H9 (cell line): ENCODE results near the gene CAMKV. TPM values are rescaled to one million over a fixed set of nuclear protein-coding genes. Genes with fewer than 3 reads are reported as not detected.
A peak's percentile ranks its signal among the peaks of the same experiment; 100 is the strongest.

ENCODE experiments used
- DNase-seq: peaks from one replicate; pipeline ENCODE4 v3.0.0-alpha.2; 2017
- H2AFZ ChIP-seq: one replicate; pipeline ENCODE4 v1.6.1; 2013; ENCODE audit warnings: mild to moderate bottlenecking, low read length, control low read depth, moderate library complexity
- H2AK5ac ChIP-seq: 2 replicates; pipeline ENCODE4 v1.6.1; 2013; ENCODE audit warnings: low read length, control low read depth, mixed read lengths; ENCODE audit not compliant: insufficient read length
- H2BK120ac ChIP-seq: one replicate; pipeline ENCODE4 v1.6.1; 2013; ENCODE audit warnings: low read depth, mild to moderate bottlenecking, low read length, control low read depth, inconsistent platforms; ENCODE audit not compliant: poor library complexity, severe bottlenecking
- H2BK12ac ChIP-seq: 2 replicates; pipeline ENCODE4 v1.6.1; 2013; ENCODE audit warnings: low read length, control low read depth, mixed read lengths, low read depth; ENCODE audit not compliant: insufficient read length
- H2BK15ac ChIP-seq: 2 replicates; pipeline ENCODE4 v1.6.1; 2013; ENCODE audit warnings: low read depth, low read length, control low read depth
- H2BK20ac ChIP-seq: one replicate; pipeline ENCODE4 v1.6.1; 2013; ENCODE audit warnings: low read depth, mild to moderate bottlenecking, low read length, control low read depth, inconsistent platforms; ENCODE audit not compliant: poor library complexity, severe bottlenecking
- H2BK5ac ChIP-seq: 2 replicates; pipeline ENCODE4 v1.6.1; 2013; ENCODE audit warnings: low read length, control low read depth, mixed read lengths; ENCODE audit not compliant: insufficient read length
- H3K14ac ChIP-seq: 2 replicates; pipeline ENCODE4 v1.6.1; 2013; ENCODE audit warnings: low read length, control low read depth; ENCODE audit not compliant: insufficient read depth
- H3K18ac ChIP-seq: 2 replicates; pipeline ENCODE4 v1.6.1; 2013; ENCODE audit warnings: low read depth, mild to moderate bottlenecking, mixed read lengths, low read length, control low read depth; ENCODE audit not compliant: insufficient read length
- H3K23ac ChIP-seq: 2 replicates; pipeline ENCODE4 v1.6.1; 2013; ENCODE audit warnings: low read length, control low read depth, mixed read lengths, low read depth; ENCODE audit not compliant: insufficient read length
- H3K23me2 ChIP-seq: 2 replicates; pipeline ENCODE4 v1.6.1; 2013; ENCODE audit warnings: low read depth, mild to moderate bottlenecking, mixed read lengths, low read length, control low read depth; ENCODE audit not compliant: insufficient read length, poor library complexity, severe bottlenecking
- H3K27ac ChIP-seq: 2 replicates; pipeline ENCODE4 v1.5.1; 2013; ENCODE audit warnings: low read length, control low read depth, mixed read lengths, low read depth; ENCODE audit not compliant: insufficient read length
- H3K27me3 ChIP-seq: 2 replicates; pipeline ENCODE4 v1.6.1; 2013; ENCODE audit warnings: low read length, control low read depth, inconsistent platforms; ENCODE audit not compliant: insufficient read depth
- H3K4ac ChIP-seq: 2 replicates; pipeline ENCODE4 v1.6.1; 2013; ENCODE audit warnings: low read depth, mild to moderate bottlenecking, control low read depth, inconsistent platforms, low read length, moderate library complexity
- H3K4me1 ChIP-seq: 2 replicates; pipeline ENCODE4 v1.6.1; 2013; ENCODE audit warnings: low read length, control low read depth, inconsistent platforms; ENCODE audit not compliant: insufficient read depth
- H3K4me2 ChIP-seq: 2 replicates; pipeline ENCODE4 v1.6.1; 2013; ENCODE audit warnings: low read length, control low read depth, mixed read lengths; ENCODE audit not compliant: insufficient read length, insufficient read depth
- H3K56ac ChIP-seq: 2 replicates; pipeline ENCODE4 v1.6.1; 2013; ENCODE audit warnings: low read depth, mild to moderate bottlenecking, mixed read lengths, low read length, control low read depth; ENCODE audit not compliant: insufficient read length
- H3K79me1 ChIP-seq: 2 replicates; pipeline ENCODE4 v1.6.1; 2013; ENCODE audit warnings: low read depth, mild to moderate bottlenecking, moderate library complexity, low read length, control low read depth, inconsistent platforms; ENCODE audit not compliant: insufficient read depth, poor library complexity, severe bottlenecking
- H3K79me2 ChIP-seq: 2 replicates; pipeline ENCODE4 v1.6.1; 2013; ENCODE audit warnings: low read length, control low read depth, inconsistent platforms; ENCODE audit not compliant: insufficient read depth
- H3K9ac ChIP-seq: 2 replicates; pipeline ENCODE4 v1.6.1; 2013; ENCODE audit warnings: low read length, control low read depth, mixed read lengths; ENCODE audit not compliant: insufficient read length; ENCODE audit errors: extremely low read depth
- H3K9me3 ChIP-seq: one replicate; pipeline ENCODE4 v1.6.1; 2013; ENCODE audit warnings: low read depth, low read length, inconsistent platforms; ENCODE audit not compliant: control insufficient read depth
- H3T11ph ChIP-seq: one replicate; pipeline ENCODE4 v1.6.1; 2013; ENCODE audit warnings: mild to moderate bottlenecking, low read length, control low read depth, inconsistent platforms
- H4K20me1 ChIP-seq: one replicate; pipeline ENCODE4 v1.6.1; 2013; ENCODE audit not compliant: control insufficient read depth, insufficient read length, insufficient read depth
- H4K5ac ChIP-seq: 2 replicates; pipeline ENCODE4 v1.6.1; 2013; ENCODE audit warnings: low read depth, mild to moderate bottlenecking, mixed read lengths, low read length, control low read depth; ENCODE audit not compliant: insufficient read length
- H4K8ac ChIP-seq: replicated peaks from 2 replicates; pipeline ENCODE4 v1.6.1; 2013; ENCODE audit warnings: low read length, control low read depth, mixed read lengths, low read depth; ENCODE audit not compliant: insufficient read length
- H4K91ac ChIP-seq: 2 replicates; pipeline ENCODE4 v1.6.1; 2013; ENCODE audit warnings: low read depth, mild to moderate bottlenecking, moderate library complexity, mixed read lengths, low read length, control low read depth; ENCODE audit not compliant: insufficient read length
- H3K27ac Mint-ChIP-seq, 3 experiments: 2 replicates in 2 of 3; 3 replicates in 1 of 3; pipeline ENCODE4 v1.8.0; 2020 to 2021; ENCODE audit warnings: mixed read lengths in 3 of 3, mild to moderate bottlenecking in 1 of 3, moderate library complexity in 1 of 3
- H3K27me3 Mint-ChIP-seq: 2 replicates; pipeline ENCODE4 v1.8.0; 2021; ENCODE audit warnings: low read depth, mild to moderate bottlenecking, moderate library complexity, mixed read lengths
- H3K36me3 Mint-ChIP-seq, 3 experiments: 2 replicates in 2 of 3; 3 replicates in 1 of 3; pipeline ENCODE4 v1.8.0; 2020 to 2021; ENCODE audit warnings: low read depth in 3 of 3, mixed read lengths in 3 of 3; ENCODE audit not compliant: insufficient read depth in 1 of 3
- H3K4me1 Mint-ChIP-seq, 2 experiments: 2 replicates each; pipeline ENCODE4 v1.8.0; 2020; ENCODE audit warnings: mixed read lengths in 2 of 2
- H3K4me3 Mint-ChIP-seq, 2 experiments: 2 replicates in 1 of 2; 3 replicates in 1 of 2; pipeline ENCODE4 v1.8.0; 2020 to 2021; ENCODE audit warnings: mild to moderate bottlenecking in 2 of 2, mixed read lengths in 2 of 2, moderate library complexity in 1 of 2
- H3K9me3 Mint-ChIP-seq, 2 experiments: 2 replicates in 1 of 2; 3 replicates in 1 of 2; pipeline ENCODE4 v1.8.0; 2020; ENCODE audit warnings: mild to moderate bottlenecking in 2 of 2, mixed read lengths in 2 of 2, moderate library complexity in 1 of 2
- WGBS: extraction: QIAGEN DNeasy Blood & Tissue Kit; methylation state at CpG from one replicate; pipeline ENCODE4 v1.1.7; 2013; ENCODE audit warnings: missing lambda C conversion rate, low lambda C conversion rate, mixed read lengths; ENCODE audit not compliant: insufficient read length; ENCODE audit errors: extremely low coverage; 5-methylcytosine and 5-hydroxymethylcytosine counted together
- total RNA-seq: library from RNA; stranded (reverse); gene quantifications from 2 replicates; pipeline ENCODE4 v1.2.1, GENCODE V29; 2021
- TF ChIP-seq, protein P1 (sequence below): fragments of 200-600 bp; sonication (generic); conservative IDR thresholded peaks from 3 replicates; pipeline ENCODE4 v1.8.0; 2021; ENCODE audit warnings: antibody characterized with exemption, mild to moderate bottlenecking

Gene CAMKV
- total RNA-seq, 1 experiment from 2014 or later, result 54.2 TPM

DNA sequence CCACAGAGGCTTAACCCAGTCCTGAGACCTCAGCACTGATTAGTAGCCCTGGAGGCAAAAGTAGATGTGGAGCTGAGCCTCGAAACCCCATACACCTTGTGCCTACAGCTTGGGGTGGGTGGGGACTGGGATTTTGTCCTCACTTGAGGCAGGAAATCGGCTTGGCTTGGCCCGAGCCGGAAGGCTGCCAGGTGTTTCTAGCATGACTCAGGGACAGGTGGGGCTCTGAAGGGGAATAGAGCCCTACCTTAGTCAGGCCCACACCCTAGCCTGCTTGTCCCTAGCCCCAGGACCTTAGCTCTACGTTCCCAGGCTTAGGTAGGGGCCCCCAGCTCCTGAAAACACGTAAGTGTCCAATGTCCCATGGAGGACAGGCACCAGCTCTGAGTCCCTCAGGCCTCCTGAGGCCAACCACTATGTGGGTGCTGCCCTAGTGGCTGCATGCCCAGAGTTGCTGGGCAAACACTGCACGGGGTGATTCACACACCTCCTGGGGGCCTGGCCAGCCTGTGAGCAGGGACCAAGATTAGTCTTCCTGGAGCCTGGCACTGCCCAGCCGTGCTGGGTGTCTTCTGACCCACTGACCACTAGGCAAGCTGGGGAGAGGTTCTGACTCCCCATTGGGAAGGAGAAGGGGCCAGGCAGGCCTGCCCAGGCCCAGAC lies 30.9 kb upstream of the CAMKV start:
- Histone ChIP-seq H3K23ac (no peak overlapping the region), H3K4me1 (peaks cover 2% of the 10 kb centered on the region; the same call in 1 of the 2 replicates), H2BK120ac (no peak overlapping the region), H4K91ac (no peak overlapping the region), H3K27ac (no peak overlapping the region), H3K9ac (no peak overlapping the region), H3K9me3 (no peaks in the 10 kb centered on the region), H3K23me2 (no peaks in the 10 kb centered on the region), H3K27me3 (no peaks in the 10 kb centered on the region), H2BK20ac (no peak overlapping the region), H3K79me1 (no peaks in the 10 kb centered on the region), H2AK5ac (no peak overlapping the region), H3K4me2 (no peak overlapping the region), H2BK12ac (no peak overlapping the region), H2BK5ac (no peak overlapping the region), H3K14ac (no peak overlapping the region; the same call in 1 of the 2 replicates), H4K5ac (no peak overlapping the region), H4K8ac (no peak overlapping the region), H4K20me1 (peaks cover 5% of the 10 kb centered on the region), H3T11ph (no peak overlapping the region), H3K79me2 (no peaks in the 10 kb centered on the region), H3K4ac (no peak overlapping the region), H3K56ac (no peak overlapping the region), H3K18ac (no peak overlapping the region), H2AFZ (no peak overlapping the region), H2BK15ac (no peak overlapping the region)
- Mint-ChIP-seq H3K4me3 (no peak overlapping the region), H3K36me3 (no peaks in the 10 kb centered on the region; a peak in 1 of 7 replicates), H3K4me1 (peaks cover 9 to 20% of the 10 kb centered on the region in 2 experiments), H3K9me3 (no peaks in the 10 kb centered on the region; a peak in 1 of 5 replicates), H3K27me3 (no peaks in the 10 kb centered on the region), H3K27ac (no peak overlapping the region)
- TF ChIP-seq, protein P1, sequence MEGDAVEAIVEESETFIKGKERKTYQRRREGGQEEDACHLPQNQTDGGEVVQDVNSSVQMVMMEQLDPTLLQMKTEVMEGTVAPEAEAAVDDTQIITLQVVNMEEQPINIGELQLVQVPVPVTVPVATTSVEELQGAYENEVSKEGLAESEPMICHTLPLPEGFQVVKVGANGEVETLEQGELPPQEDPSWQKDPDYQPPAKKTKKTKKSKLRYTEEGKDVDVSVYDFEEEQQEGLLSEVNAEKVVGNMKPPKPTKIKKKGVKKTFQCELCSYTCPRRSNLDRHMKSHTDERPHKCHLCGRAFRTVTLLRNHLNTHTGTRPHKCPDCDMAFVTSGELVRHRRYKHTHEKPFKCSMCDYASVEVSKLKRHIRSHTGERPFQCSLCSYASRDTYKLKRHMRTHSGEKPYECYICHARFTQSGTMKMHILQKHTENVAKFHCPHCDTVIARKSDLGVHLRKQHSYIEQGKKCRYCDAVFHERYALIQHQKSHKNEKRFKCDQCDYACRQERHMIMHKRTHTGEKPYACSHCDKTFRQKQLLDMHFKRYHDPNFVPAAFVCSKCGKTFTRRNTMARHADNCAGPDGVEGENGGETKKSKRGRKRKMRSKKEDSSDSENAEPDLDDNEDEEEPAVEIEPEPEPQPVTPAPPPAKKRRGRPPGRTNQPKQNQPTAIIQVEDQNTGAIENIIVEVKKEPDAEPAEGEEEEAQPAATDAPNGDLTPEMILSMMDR, result no peak
- WGBS, result no CpG with 5 or more reads among the region's 8 CpGs
- DNase-seq, result peak; percentile 59
